K562 (cell line): ENCODE data around the gene TLE7. TPM values are rescaled to one million over a fixed set of nuclear protein-coding genes. Genes with fewer than 3 reads are reported as not detected.

Experiments
- ATF6 ChIP-seq: sonication (generic); formaldehyde crosslinking; IDR thresholded peaks from 2 replicates; pipeline ENCODE4 v1.4.0; 2020; ENCODE audit warnings: mild to moderate bottlenecking, missing genetic modification reagents
- CBX3 ChIP-seq, 2 experiments: IDR thresholded peaks; 1 replicate in 1 of 2; 2 replicates in 1 of 2; pipeline ENCODE4 v1.6.1; 2012; ENCODE audit warnings: inconsistent platforms in 2 of 2, low read length in 2 of 2, borderline replicate concordance in 1 of 2, control low read depth in 1 of 2
- FOXK1 ChIP-seq: sonication (generic); formaldehyde crosslinking; IDR thresholded peaks from 2 replicates; pipeline ENCODE4 v1.8.0; 2022; ENCODE audit warnings: missing genetic modification reagents, mild to moderate bottlenecking, borderline replicate concordance
- HCFC1 ChIP-seq: IDR thresholded peaks from 2 replicates; pipeline ENCODE4 v1.6.1; 2012; ENCODE audit warnings: low read depth, low read length, improper control_type of control experiment
- IRF2 ChIP-seq: sonication (generic); formaldehyde crosslinking; IDR thresholded peaks from 2 replicates; pipeline ENCODE4 v1.8.1; 2022; ENCODE audit warnings: mild to moderate bottlenecking, missing genetic modification reagents
- MAZ ChIP-seq, 2 experiments: fragments of 450-650 bp in 1 of 2; sonication (generic) in 1 of 2; formaldehyde crosslinking; IDR thresholded peaks in 1 of 2; conservative IDR thresholded peaks in 1 of 2; 2 replicates each; pipeline versions ENCODE4 v1.4.0 to v1.5.0; 2020; ENCODE audit warnings: mild to moderate bottlenecking in 1 of 2, missing genetic modification reagents in 1 of 2
- NR0B1 ChIP-seq: fragments of 450-650 bp; IDR thresholded peaks from one replicate; pipeline ENCODE4 v1.6.1; 2018; ENCODE audit warnings: mild to moderate bottlenecking, moderate library complexity; ENCODE audit not compliant: partially characterized antibody
- POLR2AphosphoS5 ChIP-seq: IDR thresholded peaks from 2 replicates; pipeline ENCODE4 v1.6.1; 2011; ENCODE audit warnings: mild to moderate bottlenecking, low read depth, low read length, moderate library complexity; ENCODE audit not compliant: control insufficient read depth, insufficient read depth
- PYGO2 ChIP-seq: fragments of 450-650 bp; IDR thresholded peaks from 2 replicates; pipeline ENCODE4 v1.6.1; 2016; ENCODE audit warnings: mild to moderate bottlenecking, missing genetic modification characterization, moderate library complexity, missing compliant biosample characterization
- RBM14 ChIP-seq: fragments of 200-400 bp; formaldehyde crosslinking; IDR thresholded peaks from 2 replicates; pipeline ENCODE4 v1.6.1; 2018; ENCODE audit warnings: low read depth, mild to moderate bottlenecking, low read length, moderate library complexity, borderline replicate concordance; ENCODE audit not compliant: insufficient read depth
- TOE1 ChIP-seq, 2 experiments: fragments of 450-650 bp in 1 of 2; sonication (generic) in 1 of 2; formaldehyde crosslinking in 1 of 2; IDR thresholded peaks; 2 replicates each; pipeline versions ENCODE4 v1.7.1 to v1.8.0; 2016 to 2022; ENCODE audit warnings: borderline replicate concordance in 2 of 2, mild to moderate bottlenecking in 2 of 2, antibody characterized with exemption in 1 of 2, inconsistent platforms in 1 of 2, low read depth in 1 of 2, missing genetic modification reagents in 1 of 2, moderate library complexity in 1 of 2
- ZBTB43 ChIP-seq: sonication (generic); formaldehyde crosslinking; IDR thresholded peaks from 2 replicates; pipeline ENCODE4 v1.8.0; 2023; ENCODE audit warnings: mild to moderate bottlenecking, missing genetic modification reagents
- ZNF12 ChIP-seq: sonication (generic); formaldehyde crosslinking; IDR thresholded peaks from 2 replicates; pipeline ENCODE4 v1.4.0; 2020; ENCODE audit warnings: mild to moderate bottlenecking, missing genetic modification reagents
- ZNF785 ChIP-seq: fragments of 250-450 bp; sonication (Bioruptor Pico); IDR thresholded peaks from 2 replicates; pipeline ENCODE4 v1.4.0; 2020; ENCODE audit warnings: mild to moderate bottlenecking
- polyA plus RNA-seq, 8 experiments: library from polyadenylated mRNA; depleted of rRNA in 4 of 8; stranded (reverse) in 5 of 8; unstranded in 3 of 8; fragments of >200 nt; fragmentation: Nextera tagmentation in 2 of 8; fragmentation: Illumina TruSeq in 1 of 8; extraction: Ambion mirVana in 2 of 8; extraction: Trizol in 1 of 8; gene quantifications; 2 replicates each; pipeline versions ENCODE4 v1.2.1 to v1.2.3, GENCODE V29; 2011 to 2014; ENCODE audit warnings: inconsistent platforms in 1 of 8, missing spikeins in 1 of 8
- total RNA-seq, 7 experiments: library from RNA; depleted of rRNA in 6 of 7; stranded (reverse); fragments of >200 nt in 6 of 7; fragmentation: Illumina TruSeq in 2 of 7; extraction: Trizol in 2 of 7; gene quantifications; 2 replicates each; pipeline versions ENCODE4 v1.2.1 to v1.2.3, GENCODE V29; 2011 to 2021; ENCODE audit warnings: low replicate concordance in 1 of 7
- TF ChIP-seq, protein P1 (sequence below): conservative IDR thresholded peaks from 2 replicates; pipeline ENCODE4 v1.6.1; 2011; ENCODE audit warnings: low read depth, mild to moderate bottlenecking, low read length; ENCODE audit not compliant: control insufficient read depth

TLE7 gene
- total and polyA plus RNA-seq, 9 of the 15 experiments (the other 6 are each of a cell fraction or from before 2014, with no cell fraction given), result not detected

GRCh38 chr16:71467810-71468209 lies 26.0 kb upstream of the TLE7 start (continued):
- TF ChIP-seq HCFC1 (peak; percentile 47), POLR2AphosphoS5 (peak; percentile 49; the same call in 1 of the 2 replicates), TOE1 (IDR thresholded peaks at IDR 0.05; ENCODE audit: borderline replicate concordance) (no peak), TOE1 (CRISPR knock-in tag; IDR thresholded peaks at IDR 0.05; ENCODE audit: borderline replicate concordance, low read depth) (0 out of 2 replicates have a peak, but pooled peaks have one; percentile 78), PYGO2 (tag) (0 out of 2 replicates have a peak, but pooled peaks have one; percentile 34), MAZ (CRISPR knock-in tag; conservative IDR thresholded peaks at IDR 0.05 in 1 of 2, IDR thresholded peaks at IDR 0.05 in 1 of 2) (peak; percentile 33 to 90; a peak in 2 of 4 replicates), RBM14 (no peak), CBX3 (IDR thresholded peaks at IDR 0.05; ENCODE audit: borderline replicate concordance in 1 of 2, low read length in 2 of 2) (peak in 1 of 2 experiments; percentile 38; a peak in 1 of 3 replicates), ZBTB43 (0 out of 2 replicates have a peak, but pooled peaks have one; percentile 82), NR0B1 (no peak), ZNF12 (CRISPR knock-in tag) (0 out of 2 replicates have a peak, but pooled peaks have one; percentile 67), ZNF785 (CRISPR knock-in tag) (no peak), IRF2 (no peak), ATF6 (CRISPR knock-in tag) (0 out of 2 replicates have a peak, but pooled peaks have one; percentile 77), FOXK1 (peak; percentile 95)
- TF ChIP-seq, protein P1, sequence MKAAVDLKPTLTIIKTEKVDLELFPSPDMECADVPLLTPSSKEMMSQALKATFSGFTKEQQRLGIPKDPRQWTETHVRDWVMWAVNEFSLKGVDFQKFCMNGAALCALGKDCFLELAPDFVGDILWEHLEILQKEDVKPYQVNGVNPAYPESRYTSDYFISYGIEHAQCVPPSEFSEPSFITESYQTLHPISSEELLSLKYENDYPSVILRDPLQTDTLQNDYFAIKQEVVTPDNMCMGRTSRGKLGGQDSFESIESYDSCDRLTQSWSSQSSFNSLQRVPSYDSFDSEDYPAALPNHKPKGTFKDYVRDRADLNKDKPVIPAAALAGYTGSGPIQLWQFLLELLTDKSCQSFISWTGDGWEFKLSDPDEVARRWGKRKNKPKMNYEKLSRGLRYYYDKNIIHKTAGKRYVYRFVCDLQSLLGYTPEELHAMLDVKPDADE, result peak; percentile 71; the same call in 1 of the 2 replicates
